Measurements from ENCODE around the gene NUDT15.

Gene NUDT15

GRCh38 chr13:48096670-48097069, 59.1 kb downstream of the NUDT15 start:
- H3K4me3 ChIP-seq (ENCODE audit: low read length), result no peak overlapping the region
- TF ChIP-seq CTCF (conservative IDR thresholded peaks at IDR 0.05; ENCODE audit: low read length), result no peak
- no peak for DNase-seq (ENCODE audit: low read depth)

All from AG10803 (cell line).